Measurements from ENCODE around the gene HOXA7.

The HOXA7 gene

DNA sequence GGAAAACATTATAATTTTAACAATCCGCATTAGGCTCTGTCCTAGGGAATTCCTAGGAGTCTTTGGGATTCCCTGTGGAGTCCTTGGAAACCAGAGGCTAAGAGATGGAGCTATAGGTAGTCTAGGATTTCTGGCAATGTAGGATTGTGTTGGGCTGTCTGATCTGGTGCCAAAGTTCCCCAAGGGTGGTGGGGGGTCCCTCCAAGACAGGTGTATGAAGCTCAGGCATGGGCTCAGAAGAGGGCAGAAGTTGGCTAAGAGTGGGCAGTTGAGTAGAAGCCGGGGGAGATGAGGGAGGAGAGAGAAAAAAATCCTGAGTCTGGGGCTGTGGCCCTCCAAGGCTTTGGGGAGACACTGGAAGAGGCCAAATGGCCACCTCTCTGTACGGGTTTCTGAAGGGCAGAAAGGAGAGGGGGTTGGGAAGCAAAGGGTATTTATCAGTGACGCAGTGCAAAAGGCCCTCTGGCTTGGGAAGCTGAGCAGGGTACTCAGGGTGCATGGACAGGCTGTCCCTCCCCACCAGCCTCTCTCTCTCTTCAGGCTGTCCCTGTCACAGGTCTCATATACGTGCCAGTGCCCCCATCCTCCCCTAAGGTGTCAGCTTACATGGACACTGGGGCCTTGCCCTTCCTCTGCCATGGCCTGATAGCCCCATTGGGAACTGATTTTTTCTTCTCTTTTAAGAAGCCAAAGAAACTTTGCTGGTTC, 9.8 kb downstream of the HOXA7 start:
- no peak for DNase-seq

DNA sequence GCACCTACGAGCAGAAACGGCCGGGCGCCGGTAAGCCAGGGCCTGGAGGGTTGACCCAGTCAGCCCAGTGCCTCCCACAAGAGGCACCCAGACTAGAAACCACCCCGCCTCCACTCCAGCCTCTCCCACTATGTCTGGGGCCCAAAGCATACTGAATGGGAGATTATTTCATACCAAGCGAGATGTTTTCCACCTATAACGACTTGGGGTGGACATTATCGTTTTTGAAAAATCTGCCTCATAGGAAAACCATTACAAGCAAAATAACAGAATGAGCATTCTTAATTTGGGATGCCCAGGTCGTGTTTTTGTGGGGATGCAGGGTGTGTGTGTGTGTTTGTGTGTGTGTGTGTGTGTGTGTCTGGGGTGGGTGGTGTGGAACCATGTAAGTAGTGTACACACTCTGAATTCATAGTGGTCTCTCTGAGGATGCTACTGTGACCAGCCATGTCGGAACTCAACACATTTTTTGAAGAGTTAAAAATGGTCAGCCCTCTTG, 10.5 kb downstream of the HOXA7 start:
- no peak for DNase-seq

- no peak for DNase-seq
These were observed 11.1 kb downstream of the HOXA7 start for GRCh38 chr7:27145165-27145913.

DNA sequence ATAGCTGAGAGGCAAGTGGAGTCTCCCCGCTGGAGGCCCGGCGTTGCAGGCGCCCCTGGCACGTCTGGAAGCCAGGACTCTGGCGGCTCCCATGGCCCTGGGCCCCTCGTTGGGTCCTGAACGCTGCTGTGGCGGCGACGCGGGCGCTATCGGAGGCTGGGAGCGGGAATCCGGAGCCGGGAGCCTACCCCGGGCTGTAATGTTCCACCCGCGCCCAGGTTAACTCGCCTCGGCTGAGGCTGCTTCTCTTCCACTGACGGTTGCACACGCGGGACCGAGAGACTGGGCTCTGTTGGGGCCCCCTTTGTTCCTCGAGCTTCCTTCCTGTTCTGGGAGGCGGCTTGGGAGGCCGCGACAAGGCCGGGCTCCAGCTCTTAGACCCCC, 11.7 kb downstream of the HOXA7 start:
- no peak for DNase-seq

- DNase-seq = no peak
These were observed 12.3 kb downstream of the HOXA7 start for GRCh38 chr7:27143950-27144780.

DNA sequence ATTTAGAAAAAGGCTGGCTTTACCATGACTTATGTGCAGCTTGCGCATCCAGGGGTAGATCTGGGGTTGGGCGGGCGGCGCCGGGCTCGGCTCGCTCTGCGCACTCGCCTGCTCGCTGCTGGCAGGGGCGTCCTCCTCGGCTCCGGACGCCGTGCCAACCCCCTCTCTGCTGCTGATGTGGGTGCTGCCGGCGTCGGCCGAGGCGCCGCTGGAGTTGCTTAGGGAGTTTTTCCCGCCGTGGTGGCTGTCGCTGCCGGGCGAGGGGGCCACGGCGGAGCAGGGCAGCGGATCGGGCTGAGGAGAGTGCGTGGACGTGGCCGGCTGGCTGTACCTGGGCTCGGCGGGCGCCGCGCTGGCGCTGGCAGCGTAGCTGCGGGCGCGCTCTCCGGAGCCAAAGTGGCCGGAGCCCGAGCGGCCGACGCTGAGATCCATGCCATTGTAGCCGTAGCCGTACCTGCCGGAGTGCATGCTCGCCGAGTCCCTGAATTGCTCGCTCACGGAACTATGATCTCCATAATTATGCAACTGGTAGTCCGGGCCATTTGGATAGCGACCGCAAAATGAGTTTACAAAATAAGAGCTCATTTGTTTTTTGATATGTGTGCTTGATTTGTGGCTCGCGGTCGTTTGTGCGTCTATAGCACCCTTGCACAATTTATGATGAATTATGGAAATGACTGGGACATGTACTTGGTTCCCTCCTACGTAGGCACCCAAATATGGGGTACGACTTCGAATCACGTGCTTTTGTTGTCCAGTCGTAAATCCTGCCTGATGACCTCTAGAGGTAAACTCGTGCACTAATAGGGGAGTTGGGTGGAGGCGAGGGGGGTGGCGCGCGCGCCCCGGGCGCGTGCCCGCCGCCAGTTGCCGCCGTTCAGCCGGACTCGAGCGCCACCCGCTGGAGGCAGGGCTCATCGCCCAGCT, 13.2 kb downstream of the HOXA7 start, which contains the start of gene HOXA5:
HOXA5 (minus strand) TSS at position 659 of the 927 bp plus-strand sequence; CDS start at position 585, 74 bp downstream.
- no peak for DNase-seq

DNA sequence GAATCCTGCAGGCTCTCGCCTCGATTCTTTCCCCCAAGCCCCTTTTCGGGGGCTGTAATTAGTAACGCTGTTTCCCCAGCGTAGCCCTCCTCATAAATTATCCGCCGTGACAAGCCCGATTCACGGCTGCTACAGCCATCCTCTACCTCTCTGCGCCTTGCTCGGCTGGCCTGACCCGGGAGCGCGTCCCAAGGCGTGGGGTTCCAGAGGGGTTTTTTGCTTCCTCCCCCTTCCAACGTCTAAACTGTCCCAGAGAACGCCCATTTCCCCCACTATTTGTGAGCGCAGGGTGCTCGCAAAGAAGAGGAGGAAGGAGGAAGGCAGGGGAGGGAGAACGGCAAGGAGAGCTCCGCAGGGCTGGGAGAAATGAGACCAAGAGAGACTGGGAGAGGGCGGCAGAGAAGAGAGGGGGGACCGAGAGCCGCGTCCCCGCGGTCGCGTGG, 13.9 kb downstream of the HOXA7 start:
- no peak for DNase-seq

GRCh38 chr7:27141923-27142579, 14.4 kb downstream of the HOXA7 start:
- no peak for DNase-seq

DNA sequence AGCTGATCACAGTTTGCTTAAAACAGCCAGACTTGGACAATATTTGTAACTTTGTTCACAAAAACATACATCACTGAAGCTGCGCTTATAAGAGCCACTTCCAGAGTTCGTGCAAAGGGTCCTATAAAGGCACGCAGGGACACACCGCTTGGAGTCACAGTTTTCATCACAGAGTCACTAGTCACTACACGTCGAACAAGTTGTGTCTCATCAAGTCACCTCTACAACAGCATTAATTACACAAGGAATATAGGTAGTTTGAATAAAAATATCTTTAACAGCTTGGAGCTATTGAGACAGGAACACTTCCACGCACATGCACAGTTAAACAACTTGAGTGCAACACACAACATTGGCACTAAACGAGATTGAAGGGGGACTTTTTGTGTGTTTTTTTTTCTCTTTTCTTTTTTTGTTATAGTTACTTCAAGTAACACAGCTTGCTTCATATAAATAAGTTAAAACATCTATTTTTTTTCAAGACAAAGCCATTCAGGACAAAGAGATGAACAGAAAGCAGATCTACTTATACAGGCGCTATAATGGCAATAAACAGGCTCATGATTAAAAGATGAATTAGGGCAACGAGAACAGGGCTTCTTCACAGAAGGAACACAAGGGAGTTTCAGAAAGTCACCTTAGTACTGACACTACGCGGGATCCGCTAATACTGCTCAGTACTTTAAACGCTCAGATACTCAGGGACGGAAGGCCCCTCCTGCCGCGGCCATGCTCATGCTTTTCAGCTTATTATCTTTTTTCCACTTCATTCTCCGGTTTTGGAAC, 15.1 kb downstream of the HOXA7 start:
- no peak for DNase-seq

DNA sequence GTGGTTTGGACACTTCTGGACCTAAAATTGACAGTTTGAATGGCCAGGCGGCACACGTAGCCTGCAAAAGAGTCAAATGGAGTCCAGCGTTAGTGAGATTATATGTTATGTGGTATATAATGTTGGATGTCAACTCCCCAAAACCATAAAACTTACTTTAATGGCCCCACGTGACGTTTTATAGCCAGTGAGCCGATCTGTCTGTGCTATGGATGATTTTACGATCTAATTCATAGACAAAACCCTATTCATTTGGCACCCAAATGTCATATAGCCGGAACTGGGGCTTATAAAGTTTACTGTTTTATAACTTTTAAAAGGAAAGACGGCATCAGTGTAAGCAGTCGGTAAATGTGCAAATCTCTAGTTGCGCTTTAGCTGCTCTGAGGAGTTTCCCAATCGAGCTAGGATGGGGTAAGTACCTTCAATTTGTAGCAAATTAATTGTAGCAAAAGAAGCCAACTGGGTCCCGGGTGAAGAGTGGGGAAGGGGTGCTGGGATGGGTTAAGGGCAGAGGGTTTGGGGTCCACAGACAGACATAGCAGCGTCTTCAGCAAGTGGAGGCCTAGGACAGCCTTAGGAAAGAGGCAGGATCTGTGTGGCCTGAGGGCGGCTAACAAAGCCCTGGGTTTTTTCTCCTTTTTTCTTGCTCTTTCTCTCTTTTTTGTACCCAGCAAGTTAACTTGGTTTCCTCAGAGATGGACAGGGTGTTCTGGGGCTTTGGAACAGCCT, 16.2 kb downstream of the HOXA7 start:
- no peak for DNase-seq

- no peak for DNase-seq
These were observed 16.9 kb downstream of the HOXA7 start for GRCh38 chr7:27139334-27140125.

DNA sequence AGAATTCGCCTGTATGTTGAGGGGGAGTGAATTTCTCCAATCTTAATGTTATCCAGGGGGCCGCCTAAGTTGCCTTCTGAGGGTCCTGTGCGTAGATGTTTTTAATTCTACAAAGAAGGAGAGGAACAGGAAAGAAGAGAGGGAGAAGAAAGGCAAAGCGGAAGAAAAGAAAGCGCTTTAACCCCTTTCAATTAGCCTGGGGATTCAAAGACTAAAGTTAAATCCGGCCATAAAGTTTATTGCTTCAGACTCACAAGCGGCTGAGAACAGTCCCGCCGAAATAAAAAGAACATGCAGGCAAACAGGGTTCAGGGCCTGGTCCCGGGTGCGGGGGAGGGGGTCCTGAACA, 17.5 kb downstream of the HOXA7 start:
- DNase-seq = no peak

GRCh38 chr7:27138472-27138871, 18.0 kb downstream of the HOXA7 start:
- DNase-seq = no peak

DNA sequence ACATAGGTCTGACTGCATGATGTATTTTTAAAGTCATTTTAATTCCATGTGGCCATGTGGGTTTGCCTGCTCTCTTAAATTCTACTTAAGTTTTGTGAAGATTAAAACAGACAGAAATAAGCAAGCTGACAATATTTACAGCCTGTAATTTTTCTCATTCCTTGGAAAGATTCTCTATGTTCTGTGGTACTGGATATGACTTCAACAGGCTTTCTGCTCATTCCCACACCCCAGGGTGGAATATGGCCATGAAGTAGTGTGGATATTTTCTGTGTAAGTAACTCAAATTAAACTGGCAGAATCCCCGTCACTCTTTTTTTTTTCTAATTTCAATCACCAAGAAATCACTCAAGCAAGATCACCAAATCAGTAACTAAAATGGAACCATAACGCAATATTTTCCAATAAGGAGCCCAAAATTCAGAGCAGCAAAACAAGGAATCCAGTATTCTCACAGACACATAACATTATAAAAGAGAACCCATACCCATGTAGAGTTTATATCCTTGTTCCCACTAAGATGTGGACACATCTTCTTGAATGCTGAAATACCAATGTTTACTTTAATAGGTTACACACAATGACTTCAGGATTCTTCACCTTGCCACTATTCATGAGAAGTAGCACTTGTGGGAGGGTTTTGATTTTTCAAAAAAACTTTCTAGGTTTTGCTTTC, 18.7 kb downstream of the HOXA7 start:
- no peak for DNase-seq

DNA sequence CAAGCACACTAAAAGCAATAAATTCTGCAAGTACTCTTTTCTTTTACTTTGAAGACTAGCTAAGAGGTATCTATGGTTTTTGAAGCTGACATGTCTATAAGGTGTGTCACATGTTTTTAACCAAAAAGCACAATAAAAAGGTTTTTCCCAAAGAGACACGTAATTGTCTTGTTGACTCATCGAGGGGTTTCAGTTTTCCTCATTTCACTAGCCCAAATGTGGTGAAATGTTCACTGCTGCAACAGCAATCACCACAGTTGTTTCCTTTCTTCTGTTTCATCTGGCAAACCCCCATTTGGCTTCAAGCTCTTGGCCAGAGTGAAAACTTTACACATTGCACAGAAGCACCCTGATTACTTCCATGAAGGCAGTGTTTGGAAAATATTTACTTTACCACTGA, 22.1 kb downstream of the HOXA7 start:
- DNase-seq = no peak

- DNase-seq = no peak
These were observed 22.9 kb downstream of the HOXA7 start for GRCh38 chr7:27133409-27134231.

- DNase-seq = no peak
These were observed 23.5 kb downstream of the HOXA7 start for GRCh38 chr7:27132978-27133377.

DNA sequence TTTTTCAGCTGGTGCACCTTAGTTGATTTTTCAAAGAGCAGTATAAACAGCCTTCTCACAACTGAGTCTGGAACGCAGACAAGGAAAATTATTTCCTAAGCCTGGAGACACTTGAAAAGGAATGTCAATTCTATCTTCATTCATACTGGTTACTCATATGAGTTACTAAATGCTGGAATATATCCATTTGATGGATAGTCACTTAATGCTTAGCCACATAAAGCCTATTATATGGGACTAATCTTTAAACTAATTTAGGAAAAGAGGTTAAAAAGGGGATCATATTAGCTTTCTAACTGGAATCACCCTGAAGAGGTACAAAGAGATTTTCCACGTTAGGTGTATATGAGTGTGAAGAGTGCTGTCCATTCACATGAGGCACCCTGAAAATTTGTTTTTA, 24.3 kb downstream of the HOXA7 start:
- DNase-seq = no peak
